GM12874 (cell line): ENCODE results near the gene E2F6.

ENCODE experiments used
- CTCF ChIP-seq: IDR thresholded peaks from 2 replicates; pipeline ENCODE4 v1.5.1; 2011; ENCODE audit warnings: low read depth, mild to moderate bottlenecking, control low read depth, low read length, moderate library complexity; ENCODE audit not compliant: insufficient read depth

The E2F6 gene

GRCh38 chr2:11412449-11412810 lies 53.5 kb downstream of the E2F6 start:
- TF ChIP-seq CTCF = no peak

- peak; percentile 40 for TF ChIP-seq CTCF
Measured at GRCh38 chr2:11411768-11412448, 54.1 kb downstream of the E2F6 start.

- TF ChIP-seq CTCF = no peak
Measured at GRCh38 chr2:11411244-11411643, 54.7 kb downstream of the E2F6 start.

- no peak for TF ChIP-seq CTCF
Measured at GRCh38 chr2:11410101-11410500, 55.9 kb downstream of the E2F6 start.

GRCh38 chr2:11409572-11409959 lies 56.4 kb downstream of the E2F6 start:
- no peak for TF ChIP-seq CTCF

GRCh38 chr2:11408959-11409571 lies 56.9 kb downstream of the E2F6 start:
- no peak for TF ChIP-seq CTCF

- TF ChIP-seq CTCF = no peak
Measured at GRCh38 chr2:11407413-11407812, 58.5 kb downstream of the E2F6 start.
